ENCODE results near the gene GMPR2. TPM values are rescaled to one million over a fixed set of nuclear protein-coding genes. Genes with fewer than 3 reads are reported as not detected.

The GMPR2 gene
- 76.7 and 87.7 TPM in 2 replicates for total RNA-seq

DNA sequence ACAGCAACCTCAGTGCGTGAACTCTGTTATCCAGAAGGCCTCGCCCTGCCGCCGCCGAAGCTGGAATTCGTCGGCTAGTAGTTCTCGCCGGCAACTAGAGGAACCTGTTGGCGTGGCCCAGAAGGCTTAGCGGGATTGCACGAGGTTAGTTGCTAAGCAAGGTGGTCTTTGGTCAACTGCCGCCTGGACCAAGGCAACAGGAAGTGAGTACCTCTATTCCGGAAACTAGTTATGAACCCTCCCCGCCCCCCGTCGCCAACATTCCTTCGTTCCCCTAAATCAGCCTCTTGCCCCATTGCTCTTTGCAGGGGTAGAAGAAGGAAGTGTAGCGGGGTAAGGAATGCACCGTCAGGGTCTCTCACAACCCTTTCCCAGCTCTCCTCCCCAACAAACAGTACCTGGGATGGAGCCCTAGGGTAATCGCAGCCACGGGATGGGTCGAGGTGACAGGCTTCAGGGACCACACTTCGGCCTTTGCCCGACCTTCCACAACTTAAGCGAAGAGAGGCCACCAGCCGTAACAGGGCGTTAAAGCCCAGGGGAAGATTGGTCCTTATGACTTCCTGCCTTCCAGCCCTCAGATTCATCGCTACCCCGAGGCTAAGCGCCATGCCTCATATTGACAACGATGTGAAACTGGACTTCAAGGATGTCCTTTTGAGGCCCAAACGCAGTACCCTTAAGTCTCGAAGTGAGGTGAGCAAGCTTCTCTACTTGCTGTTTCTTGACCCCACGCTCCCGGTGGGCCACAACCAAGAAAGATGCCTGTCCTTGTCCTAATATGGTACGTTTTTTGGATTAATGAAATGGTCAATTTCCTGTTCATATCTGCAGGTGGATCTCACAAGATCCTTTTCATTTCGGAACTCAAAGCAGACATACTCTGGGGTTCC is at the start of gene GMPR2:
TSS of gene GMPR2 (plus strand) at position 285 of the 893 bp plus-strand sequence. CDS start at position 610, 325 bp downstream.
- TF ChIP-seq, protein P1, sequence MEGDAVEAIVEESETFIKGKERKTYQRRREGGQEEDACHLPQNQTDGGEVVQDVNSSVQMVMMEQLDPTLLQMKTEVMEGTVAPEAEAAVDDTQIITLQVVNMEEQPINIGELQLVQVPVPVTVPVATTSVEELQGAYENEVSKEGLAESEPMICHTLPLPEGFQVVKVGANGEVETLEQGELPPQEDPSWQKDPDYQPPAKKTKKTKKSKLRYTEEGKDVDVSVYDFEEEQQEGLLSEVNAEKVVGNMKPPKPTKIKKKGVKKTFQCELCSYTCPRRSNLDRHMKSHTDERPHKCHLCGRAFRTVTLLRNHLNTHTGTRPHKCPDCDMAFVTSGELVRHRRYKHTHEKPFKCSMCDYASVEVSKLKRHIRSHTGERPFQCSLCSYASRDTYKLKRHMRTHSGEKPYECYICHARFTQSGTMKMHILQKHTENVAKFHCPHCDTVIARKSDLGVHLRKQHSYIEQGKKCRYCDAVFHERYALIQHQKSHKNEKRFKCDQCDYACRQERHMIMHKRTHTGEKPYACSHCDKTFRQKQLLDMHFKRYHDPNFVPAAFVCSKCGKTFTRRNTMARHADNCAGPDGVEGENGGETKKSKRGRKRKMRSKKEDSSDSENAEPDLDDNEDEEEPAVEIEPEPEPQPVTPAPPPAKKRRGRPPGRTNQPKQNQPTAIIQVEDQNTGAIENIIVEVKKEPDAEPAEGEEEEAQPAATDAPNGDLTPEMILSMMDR (IDR thresholded peaks at IDR 0.05; ENCODE audit: insufficient read depth, low read depth, low read length): no peak
- peak within 1 kb of the TSS; percentile 93 for H3K4me3 ChIP-seq (ENCODE audit: low read depth, low read length)
- no peak for DNase-seq (ENCODE audit: low read depth)

DNA sequence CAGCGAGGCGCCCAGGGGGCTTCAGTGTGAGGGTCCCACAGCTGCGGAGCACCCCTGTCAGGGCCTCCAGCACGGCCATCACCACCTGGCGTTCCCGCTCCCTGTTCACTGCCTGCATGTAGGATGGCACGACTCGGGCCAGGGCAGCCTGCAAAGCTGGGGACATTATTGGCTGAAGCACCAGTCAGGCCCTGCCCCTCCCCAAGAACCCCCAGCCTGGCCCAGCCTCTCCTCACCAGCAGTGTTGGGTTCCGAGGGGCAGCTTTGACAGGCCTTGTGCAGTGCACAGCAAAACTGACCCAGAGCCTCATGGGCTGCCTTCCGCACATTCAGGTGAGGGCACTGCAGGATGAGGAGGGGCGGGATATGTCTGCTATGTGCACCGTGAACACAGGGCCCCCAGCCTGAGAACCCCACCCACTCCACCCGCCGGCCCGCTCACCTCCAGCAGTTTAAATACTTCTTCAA is 49.7 kb upstream of the GMPR2 start:
- TF ChIP-seq, protein P1 (IDR thresholded peaks at IDR 0.05; ENCODE audit: insufficient read depth, low read depth, low read length): no peak
- H3K4me3 ChIP-seq (ENCODE audit: low read depth, low read length): no peak overlapping the region
- DNase-seq (ENCODE audit: low read depth): no peak

DNA sequence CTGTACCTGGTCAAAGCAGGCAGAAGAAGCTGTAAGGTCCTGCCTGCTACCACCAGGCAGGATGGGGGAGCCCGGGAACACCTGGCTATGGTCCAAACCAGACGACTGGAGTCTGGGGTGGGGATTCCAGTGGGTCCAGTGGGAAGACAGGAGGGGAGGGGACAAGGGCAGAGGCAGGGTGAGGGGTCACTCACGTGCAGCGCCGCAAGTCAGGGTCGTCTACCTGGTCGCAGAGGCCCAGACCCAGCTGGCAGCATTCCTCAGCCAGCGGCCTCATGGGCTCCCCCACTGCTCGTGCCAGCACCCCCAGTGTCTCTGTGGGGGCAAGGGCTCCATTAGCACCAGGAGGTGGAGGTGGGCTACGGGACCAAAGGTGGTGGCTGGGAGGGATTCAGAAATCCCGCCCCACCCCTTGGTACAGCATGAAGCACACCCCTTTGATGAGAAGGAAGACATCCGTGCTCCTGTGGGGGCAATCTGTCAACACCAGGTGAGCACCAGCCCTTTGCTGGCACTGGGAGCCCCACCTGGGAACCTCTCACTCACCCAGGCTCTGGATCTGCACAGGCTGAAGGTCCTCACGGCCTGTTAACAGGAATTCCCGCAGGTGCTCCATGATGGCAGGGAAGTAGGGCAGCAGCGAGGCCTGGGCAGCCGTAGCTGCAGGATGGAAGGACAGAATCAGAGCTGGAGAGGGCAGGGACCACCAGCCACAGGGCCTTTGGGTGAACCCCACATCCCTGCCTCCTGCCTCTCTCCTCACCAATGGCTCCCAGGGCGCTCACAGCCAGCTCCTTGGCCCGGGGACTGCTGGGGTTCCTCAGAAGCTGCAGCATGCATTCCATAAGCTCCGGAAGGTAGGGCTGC is 48.4 kb upstream of the GMPR2 start:
- no peak for DNase-seq (ENCODE audit: low read depth)
- TF ChIP-seq, protein P1 (IDR thresholded peaks at IDR 0.05; ENCODE audit: insufficient read depth, low read depth, low read length): no peak
- H3K4me3 ChIP-seq (ENCODE audit: low read depth, low read length): no peak overlapping the region

DNA sequence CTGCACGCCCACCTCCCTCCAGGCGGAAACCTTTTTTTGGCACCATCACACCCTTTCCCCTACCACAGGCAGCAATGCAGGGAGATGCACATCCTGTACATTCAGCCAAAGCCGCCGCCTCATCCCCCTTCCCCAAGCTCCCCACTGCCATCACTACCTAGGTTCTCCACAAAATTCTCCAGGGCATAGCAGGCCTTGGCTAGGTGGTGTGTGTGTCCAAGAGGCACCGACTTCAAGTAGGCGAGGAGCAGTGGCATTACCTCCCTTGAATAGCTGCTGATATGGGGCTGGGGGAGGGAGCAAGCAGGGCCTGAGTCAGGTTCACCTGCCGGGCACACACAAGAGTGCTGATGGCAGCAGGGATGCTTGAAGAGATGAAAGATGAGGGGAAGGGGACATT is 47.7 kb upstream of the GMPR2 start:
- TF ChIP-seq, protein P1 (IDR thresholded peaks at IDR 0.05; ENCODE audit: insufficient read depth, low read depth, low read length): no peak
- H3K4me3 ChIP-seq (ENCODE audit: low read depth, low read length): no peak overlapping the region
- DNase-seq (ENCODE audit: low read depth): no peak

DNA sequence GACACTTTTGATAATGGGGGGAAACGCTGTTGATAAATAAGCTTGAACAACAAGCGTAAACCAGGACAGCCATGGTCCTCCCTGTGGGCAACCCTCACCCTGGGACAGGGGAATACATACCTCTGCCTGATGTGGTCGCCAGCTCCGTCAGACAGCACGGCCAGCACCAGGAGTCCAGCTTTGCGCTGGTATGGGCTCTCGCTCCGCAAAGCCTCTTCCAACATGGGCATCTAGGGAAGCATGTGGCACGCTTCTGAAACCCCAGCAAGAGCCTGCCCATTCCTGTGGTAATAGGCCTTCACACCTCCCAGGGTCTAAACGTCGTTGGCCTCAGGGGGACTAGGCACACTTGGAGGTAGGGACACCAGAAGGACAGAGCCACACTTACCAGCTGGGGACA is 47.0 kb upstream of the GMPR2 start:
- H3K4me3 ChIP-seq (ENCODE audit: low read depth, low read length): no peak overlapping the region
- DNase-seq (ENCODE audit: low read depth): no peak
- TF ChIP-seq, protein P1 (IDR thresholded peaks at IDR 0.05; ENCODE audit: insufficient read depth, low read depth, low read length): no peak

DNA sequence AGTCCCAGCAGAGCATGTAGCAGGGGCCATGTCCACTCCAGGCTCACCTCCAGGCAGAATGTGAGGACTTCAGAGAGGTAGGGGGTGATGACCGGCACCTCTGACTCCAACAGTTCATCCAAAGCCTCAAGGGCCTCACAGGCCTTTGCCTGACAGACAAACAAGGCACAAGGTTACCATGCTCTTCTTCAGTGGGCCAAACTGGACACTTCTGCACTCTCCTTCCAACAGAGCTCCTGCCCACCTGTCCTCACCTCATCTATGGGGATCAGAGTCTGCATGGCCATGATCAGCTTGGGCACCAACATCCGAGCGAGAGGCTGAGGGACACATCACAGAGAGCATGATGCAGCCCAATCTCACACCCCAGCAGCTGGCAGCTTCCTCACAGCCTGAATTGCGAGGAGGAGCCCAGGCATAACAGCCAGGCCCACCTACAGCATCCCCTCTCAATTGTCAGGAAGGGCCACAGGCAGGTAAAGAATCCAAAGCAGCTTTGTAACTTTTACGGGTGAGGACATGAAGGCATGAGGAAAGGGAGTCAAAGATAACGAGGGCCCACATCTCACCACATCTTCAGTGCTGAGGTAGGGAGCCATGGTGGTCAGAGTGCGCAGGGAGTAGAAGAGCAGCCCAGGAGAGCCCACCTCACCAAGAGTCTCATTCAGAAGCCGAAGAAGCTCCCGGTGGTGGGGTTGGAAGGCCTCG is 45.7 kb upstream of the GMPR2 start:
- TF ChIP-seq, protein P1 (IDR thresholded peaks at IDR 0.05; ENCODE audit: insufficient read depth, low read depth, low read length): no peak
- no peak overlapping the region for H3K4me3 ChIP-seq (ENCODE audit: low read depth, low read length)
- no peak for DNase-seq (ENCODE audit: low read depth)

Data from fibroblast of villous mesenchyme (primary cell).